ENCODE measurements around the gene TSFM.
"Not testable (repeated sequence)": the region's sequence is repeated elsewhere in the genome, so short reads cannot be mapped to it uniquely, and the experiment has no call there.

DNA sequence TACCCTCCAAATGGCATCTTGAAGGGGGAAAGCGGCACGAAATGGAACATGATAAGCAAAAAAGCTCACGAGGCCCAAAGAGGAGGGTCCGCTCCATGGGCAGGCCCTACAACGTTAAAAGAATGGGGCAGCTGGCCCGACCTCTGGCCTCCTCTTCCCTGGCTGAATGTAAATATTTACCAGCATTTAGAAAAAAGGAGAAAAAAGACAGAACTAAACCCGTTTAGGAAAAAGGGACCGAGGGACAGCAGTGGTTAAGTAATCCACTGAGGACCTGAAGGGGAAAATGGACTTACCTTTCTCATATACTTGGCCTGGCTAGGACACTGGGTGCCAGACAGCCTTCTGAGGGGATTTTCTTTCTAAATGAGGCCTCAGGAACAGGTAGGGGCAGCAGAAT lies 37.5 kb downstream of the TSFM start:
- TF ChIP-seq CTCF, EZH2, EZH2phosphoT487 (IDR thresholded peaks at IDR 0.05): not testable (repeated sequence)
